Measurements from ENCODE around the gene TRAK1.

Gene TRAK1

GRCh38 chr3:42189736-42190135 lies 98.6 kb downstream of the TRAK1 start:
- Histone ChIP-seq H3K27ac (ENCODE audit: low read length) (no peak overlapping the region), H3K36me3 (replicated peaks; ENCODE audit: insufficient read depth, low read length) (0 out of 2 replicates have a peak, but pooled peaks cover 5% of the 10 kb centered on the region), H3K4me2 (ENCODE audit: low read depth, low read length) (no peak overlapping the region), H3K9me2 (replicated peaks; ENCODE audit: insufficient read depth, low read length) (no peaks in the 10 kb centered on the region), H4K20me1 (ENCODE audit: insufficient read depth, low read length) (no peaks in the 10 kb centered on the region), H3K9ac (ENCODE audit: low read length) (no peak overlapping the region), H2AFZ (ENCODE audit: low read length) (no peak overlapping the region), H3K4me1 (ENCODE audit: low read length) (peaks cover 39% of the 10 kb centered on the region), H3K9me3 (replicated peaks; ENCODE audit: insufficient read depth, low read length) (no peaks in the 10 kb centered on the region), H3F3A (ENCODE audit: insufficient read depth, low read length) (peaks cover 22% of the 10 kb centered on the region), H3K27me3 (replicated peaks; ENCODE audit: insufficient read depth, low read length) (no peaks in the 10 kb centered on the region), H3K79me2 (ENCODE audit: low read length) (peaks cover 11% of the 10 kb centered on the region), H3K4me3 (ENCODE audit: low read length) (no peak overlapping the region)
- TF ChIP-seq CTCF (IDR thresholded peaks at IDR 0.05; ENCODE audit: low read length) (no peak), EZH2phosphoT487 (IDR thresholded peaks at IDR 0.05; ENCODE audit: low read length) (no peak)
- DNase-seq: no peak

DNA sequence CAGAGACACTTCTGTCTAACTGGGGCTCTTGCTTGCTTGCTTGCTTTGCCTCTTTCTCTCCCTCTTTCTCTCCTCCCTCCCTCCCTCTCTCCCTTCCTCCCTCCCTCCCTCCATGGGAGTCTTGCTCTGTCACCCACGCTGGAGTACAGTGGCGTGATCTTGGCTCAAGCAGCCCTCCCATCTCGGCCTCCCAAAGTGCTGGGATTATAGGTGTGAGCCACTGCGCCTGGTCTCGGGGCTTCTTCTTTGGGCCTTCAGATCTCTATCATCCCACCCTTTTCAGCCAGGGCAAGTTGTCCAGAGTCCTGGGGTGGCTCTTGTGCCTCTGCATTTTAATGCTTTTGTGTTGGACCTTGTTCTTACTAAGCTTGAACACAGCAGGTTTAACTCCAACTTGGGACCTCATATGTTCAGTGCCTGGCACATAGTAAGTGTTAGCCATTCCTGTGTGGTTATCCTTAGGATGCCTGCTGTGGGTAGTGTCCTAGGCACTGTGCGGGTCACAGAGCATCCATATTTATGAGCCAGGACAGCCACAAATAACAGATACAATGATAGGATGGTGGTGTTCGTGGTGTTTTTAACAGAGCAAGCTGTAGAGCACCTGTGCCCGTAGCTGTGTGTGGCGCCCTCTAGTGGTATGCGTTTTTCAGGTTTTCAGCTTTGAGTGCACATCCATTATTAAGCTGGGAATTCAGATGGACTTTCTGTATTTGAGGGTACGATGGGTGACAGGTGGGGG lies 99.7 kb downstream of the TRAK1 start:
- no peak for TF ChIP-seq EZH2 (optimal IDR thresholded peaks at IDR 0.05; ENCODE audit: low read depth, low read length)
- TF ChIP-seq CTCF (IDR thresholded peaks at IDR 0.05; ENCODE audit: low read length): peak; percentile 94
- Histone ChIP-seq H3K9me3 (replicated peaks; ENCODE audit: insufficient read depth, low read length) (no peaks in the 10 kb centered on the region), H3F3A (ENCODE audit: insufficient read depth, low read length) (peaks cover 30% of the 10 kb centered on the region), H2AFZ (ENCODE audit: low read length) (no peak overlapping the region), H3K4me1 (ENCODE audit: low read length) (peaks cover 50% of the 10 kb centered on the region), H3K4me3 (ENCODE audit: low read length) (no peak overlapping the region), H3K9me2 (replicated peaks; ENCODE audit: insufficient read depth, low read length) (no peaks in the 10 kb centered on the region), H3K27ac (ENCODE audit: low read length) (no peak overlapping the region), H3K27me3 (replicated peaks; ENCODE audit: insufficient read depth, low read length) (no peaks in the 10 kb centered on the region), H3K4me2 (ENCODE audit: low read depth, low read length) (no peak overlapping the region), H3K9ac (ENCODE audit: low read length) (no peak overlapping the region), H3K79me2 (ENCODE audit: low read length) (peaks cover 19% of the 10 kb centered on the region), H3K36me3 (replicated peaks; ENCODE audit: insufficient read depth, low read length) (peaks cover 12% of the 10 kb centered on the region; the same call in 1 of the 2 replicates), H4K20me1 (ENCODE audit: insufficient read depth, low read length) (no peaks in the 10 kb centered on the region)
- peak; percentile 70 for DNase-seq

- H3K27ac ChIP-seq (ENCODE audit: low read length): no peak overlapping the region
- peaks cover 19% of the 10 kb centered on the region for H3K79me2 ChIP-seq (ENCODE audit: low read length)
- no peaks in the 10 kb centered on the region for H3K27me3 ChIP-seq (replicated peaks; ENCODE audit: insufficient read depth, low read length)
- H3F3A ChIP-seq (ENCODE audit: insufficient read depth, low read length): peaks cover 36% of the 10 kb centered on the region
- H3K9me3 ChIP-seq (replicated peaks; ENCODE audit: insufficient read depth, low read length): no peaks in the 10 kb centered on the region
- no peak overlapping the region for H2AFZ ChIP-seq (ENCODE audit: low read length)
- peaks cover 53% of the 10 kb centered on the region for H3K4me1 ChIP-seq (ENCODE audit: low read length)
- H3K4me3 ChIP-seq (ENCODE audit: low read length): no peak overlapping the region
- H3K36me3 ChIP-seq (replicated peaks; ENCODE audit: insufficient read depth, low read length): peaks cover 12% of the 10 kb centered on the region; the same call in 1 of the 2 replicates
- no peak overlapping the region for H3K9ac ChIP-seq (ENCODE audit: low read length)
- TF ChIP-seq EZH2 (optimal IDR thresholded peaks at IDR 0.05; ENCODE audit: low read depth, low read length) (no peak), EZH2phosphoT487 (IDR thresholded peaks at IDR 0.05; ENCODE audit: low read length) (no peak), CTCF (IDR thresholded peaks at IDR 0.05; ENCODE audit: low read length) (no peak)
- DNase-seq: no peak
- H3K9me2 ChIP-seq (replicated peaks; ENCODE audit: insufficient read depth, low read length): no peaks in the 10 kb centered on the region
- no peak overlapping the region for H3K4me2 ChIP-seq (ENCODE audit: low read depth, low read length)
- no peaks in the 10 kb centered on the region for H4K20me1 ChIP-seq (ENCODE audit: insufficient read depth, low read length)
Observed at GRCh38 chr3:42191443-42191747, 100.2 kb downstream of the TRAK1 start.

Measured in MM.1S (cell line).